ENCODE measurements around the gene CEP120. TPM values are rescaled to one million over a fixed set of nuclear protein-coding genes. Genes with fewer than 3 reads are reported as not detected.

The CEP120 gene
- total and polyA plus RNA-seq, 8 donors = 3.5 to 27.5 (median 4.9) TPM

DNA sequence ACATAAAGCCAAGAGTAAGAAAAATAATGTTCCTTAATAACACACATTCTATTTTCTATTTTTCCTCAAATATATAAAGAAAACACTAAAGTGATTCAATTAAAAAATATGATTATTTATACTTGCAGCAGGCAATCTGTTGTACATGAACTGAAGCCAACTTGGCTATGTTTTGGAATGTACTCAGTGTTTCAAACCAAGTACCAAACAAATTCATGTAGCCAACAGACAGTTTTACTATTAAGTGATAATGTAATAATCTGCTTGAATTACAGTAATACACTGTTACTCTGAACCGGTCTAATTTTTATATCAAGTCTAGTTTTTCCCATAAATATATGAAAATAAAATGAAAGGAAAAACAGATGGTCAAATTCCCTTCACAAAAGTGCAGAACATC lies 58.0 kb downstream of the CEP120 start:
- Histone ChIP-seq H3K4me3 (no peak overlapping the region), H3K27ac (no peak overlapping the region), H3K36me3 (peaks cover 2 to 15% (median 6%) of the 10 kb centered on the region in 4 donors), H3K9me3 (no peaks in the 10 kb centered on the region), H3K4me1 (peaks cover 0 to 28% (median 12%) of the 10 kb centered on the region in 4 donors), H3K27me3 (no peaks in the 10 kb centered on the region)
- no peak for TF ChIP-seq EP300 (IDR thresholded peaks at IDR 0.05)
- TF ChIP-seq POLR2AphosphoS5 (IDR thresholded peaks at IDR 0.05) = no peak
- WGBS, 5 donors = 30 to 57% (median 51%) methylated on average over 1 of the region's 1 CpG
- intact Hi-C loops (cut with DNase I; ENCODE audit: low total_unique reads) = no loop called here
- peak in 1 of 2 donors; percentile 63 for DNase-seq

DNA sequence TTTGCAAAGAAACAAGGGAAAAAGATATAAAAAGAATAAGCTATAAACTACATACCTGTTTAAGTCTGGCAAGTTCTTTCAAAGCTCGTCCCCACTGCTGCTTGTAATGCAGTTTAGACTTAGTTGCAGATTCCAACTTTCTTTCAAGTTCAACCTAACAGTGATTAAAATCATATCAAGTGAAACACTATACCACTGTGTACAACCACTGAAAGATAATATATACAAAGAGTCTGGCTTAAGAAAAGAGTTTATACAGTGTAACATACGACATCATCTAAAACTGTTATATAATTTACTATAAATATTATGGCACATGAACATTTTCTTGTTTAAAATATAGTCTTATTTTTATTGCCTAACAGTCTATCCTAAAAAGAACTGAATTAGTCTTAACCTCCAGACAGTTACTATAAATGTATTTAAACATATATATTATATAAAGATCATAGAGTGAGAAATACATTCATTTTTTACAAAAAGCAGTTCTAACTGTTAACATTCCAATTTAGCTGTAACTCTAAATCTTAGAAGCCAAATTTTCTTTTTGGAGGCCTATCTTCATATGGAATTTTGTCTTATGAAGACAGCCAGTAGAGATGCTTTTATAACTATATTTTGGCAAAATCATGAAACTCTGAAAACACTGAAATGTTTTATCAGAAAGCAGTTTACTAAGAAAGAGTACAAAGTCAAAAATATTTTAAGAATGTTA lies 58.6 kb downstream of the CEP120 start:
- H3K9me3 ChIP-seq = no peaks in the 10 kb centered on the region
- TF ChIP-seq, protein P1, sequence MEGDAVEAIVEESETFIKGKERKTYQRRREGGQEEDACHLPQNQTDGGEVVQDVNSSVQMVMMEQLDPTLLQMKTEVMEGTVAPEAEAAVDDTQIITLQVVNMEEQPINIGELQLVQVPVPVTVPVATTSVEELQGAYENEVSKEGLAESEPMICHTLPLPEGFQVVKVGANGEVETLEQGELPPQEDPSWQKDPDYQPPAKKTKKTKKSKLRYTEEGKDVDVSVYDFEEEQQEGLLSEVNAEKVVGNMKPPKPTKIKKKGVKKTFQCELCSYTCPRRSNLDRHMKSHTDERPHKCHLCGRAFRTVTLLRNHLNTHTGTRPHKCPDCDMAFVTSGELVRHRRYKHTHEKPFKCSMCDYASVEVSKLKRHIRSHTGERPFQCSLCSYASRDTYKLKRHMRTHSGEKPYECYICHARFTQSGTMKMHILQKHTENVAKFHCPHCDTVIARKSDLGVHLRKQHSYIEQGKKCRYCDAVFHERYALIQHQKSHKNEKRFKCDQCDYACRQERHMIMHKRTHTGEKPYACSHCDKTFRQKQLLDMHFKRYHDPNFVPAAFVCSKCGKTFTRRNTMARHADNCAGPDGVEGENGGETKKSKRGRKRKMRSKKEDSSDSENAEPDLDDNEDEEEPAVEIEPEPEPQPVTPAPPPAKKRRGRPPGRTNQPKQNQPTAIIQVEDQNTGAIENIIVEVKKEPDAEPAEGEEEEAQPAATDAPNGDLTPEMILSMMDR (IDR thresholded peaks at IDR 0.05) = no peak
- TF ChIP-seq POLR2AphosphoS5 (IDR thresholded peaks at IDR 0.05) = no peak
- no peak for TF ChIP-seq POLR2A (IDR thresholded peaks at IDR 0.05)
- no peak for TF ChIP-seq EP300 (IDR thresholded peaks at IDR 0.05)
- 23 to 41% (median 26%) methylated on average over 2 of the region's 2 CpGs for whole genome bisulfite sequencing, 5 donors
- H3K4me3 ChIP-seq = no peak overlapping the region
- peak in 1 of 2 donors; percentile 30 for DNase-seq
- peaks cover 0 to 33% (median 17%) of the 10 kb centered on the region in 4 donors for H3K4me1 ChIP-seq
- H3K27ac ChIP-seq = no peak overlapping the region
- H3K36me3 ChIP-seq = peaks cover 0 to 9% (median 6%) of the 10 kb centered on the region in 4 donors
- no peaks in the 10 kb centered on the region for H3K27me3 ChIP-seq
- intact Hi-C loops (cut with DNase I; ENCODE audit: low total_unique reads) = no loop called here

DNA sequence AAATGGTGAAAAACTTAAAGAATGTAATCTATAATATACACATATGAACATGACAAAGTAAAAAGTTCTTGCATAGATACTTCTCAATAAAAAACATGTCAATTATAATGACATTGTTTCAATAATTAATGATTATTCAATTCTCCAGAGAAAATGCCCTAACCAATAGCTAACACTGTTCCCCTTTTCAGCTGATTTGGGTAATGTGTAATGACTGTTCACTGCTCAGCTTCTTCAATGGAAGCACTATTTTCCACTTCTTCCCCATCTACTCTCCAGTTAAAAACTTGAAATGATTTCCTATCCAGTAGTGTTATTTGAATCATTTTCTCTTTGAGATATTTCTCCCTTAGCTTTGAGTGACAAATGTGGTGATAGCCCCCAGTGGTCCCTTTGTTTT lies 62.3 kb downstream of the CEP120 start:
- Histone ChIP-seq H3K4me1 (peaks cover 0 to 46% (median 17%) of the 10 kb centered on the region in 4 donors), H3K36me3 (peaks cover 0 to 13% (median 8%) of the 10 kb centered on the region in 4 donors), H3K4me3 (no peak overlapping the region), H3K27me3 (no peaks in the 10 kb centered on the region), H3K27ac (no peak overlapping the region), H3K9me3 (no peaks in the 10 kb centered on the region)
- no peak for DNase-seq
- intact Hi-C loops (cut with DNase I; ENCODE audit: low total_unique reads) = no loop called here
- TF ChIP-seq POLR2AphosphoS5 (IDR thresholded peaks at IDR 0.05) (no peak), EP300 (IDR thresholded peaks at IDR 0.05) (no peak), POLR2A (IDR thresholded peaks at IDR 0.05) (no peak)

DNA sequence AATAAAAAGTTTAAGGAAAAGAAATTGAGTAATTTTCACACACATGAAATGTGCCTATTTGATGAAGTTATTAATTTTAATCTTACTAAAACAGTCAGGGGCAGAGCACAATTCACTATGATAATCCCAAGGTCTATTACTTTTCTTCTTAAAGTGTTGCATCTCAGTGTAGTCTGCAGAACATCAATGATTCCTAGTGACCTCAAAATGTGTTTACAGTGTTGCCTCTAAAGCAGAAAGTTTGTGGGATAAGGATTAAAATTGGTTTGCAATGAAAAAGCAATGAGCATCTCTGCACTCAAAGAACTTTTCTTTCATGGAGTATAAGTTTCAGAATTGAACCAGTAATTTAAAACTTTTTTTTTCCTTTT lies 63.0 kb downstream of the CEP120 start:
- Histone ChIP-seq H3K36me3 (peaks cover 0 to 13% (median 8%) of the 10 kb centered on the region in 4 donors), H3K4me3 (no peak overlapping the region), H3K27ac (no peak overlapping the region), H3K9me3 (no peaks in the 10 kb centered on the region), H3K4me1 (peaks cover 0 to 41% (median 15%) of the 10 kb centered on the region in 4 donors), H3K27me3 (no peaks in the 10 kb centered on the region)
- intact Hi-C loops (cut with DNase I; ENCODE audit: low total_unique reads) = no loop called here
- DNase-seq = peak in 1 of 2 donors; percentile 22
- TF ChIP-seq POLR2A (IDR thresholded peaks at IDR 0.05) = no peak
- TF ChIP-seq, protein P1 (IDR thresholded peaks at IDR 0.05) = no peak
- TF ChIP-seq EP300 (IDR thresholded peaks at IDR 0.05) = no peak
- no peak for TF ChIP-seq POLR2AphosphoS5 (IDR thresholded peaks at IDR 0.05)

DNA sequence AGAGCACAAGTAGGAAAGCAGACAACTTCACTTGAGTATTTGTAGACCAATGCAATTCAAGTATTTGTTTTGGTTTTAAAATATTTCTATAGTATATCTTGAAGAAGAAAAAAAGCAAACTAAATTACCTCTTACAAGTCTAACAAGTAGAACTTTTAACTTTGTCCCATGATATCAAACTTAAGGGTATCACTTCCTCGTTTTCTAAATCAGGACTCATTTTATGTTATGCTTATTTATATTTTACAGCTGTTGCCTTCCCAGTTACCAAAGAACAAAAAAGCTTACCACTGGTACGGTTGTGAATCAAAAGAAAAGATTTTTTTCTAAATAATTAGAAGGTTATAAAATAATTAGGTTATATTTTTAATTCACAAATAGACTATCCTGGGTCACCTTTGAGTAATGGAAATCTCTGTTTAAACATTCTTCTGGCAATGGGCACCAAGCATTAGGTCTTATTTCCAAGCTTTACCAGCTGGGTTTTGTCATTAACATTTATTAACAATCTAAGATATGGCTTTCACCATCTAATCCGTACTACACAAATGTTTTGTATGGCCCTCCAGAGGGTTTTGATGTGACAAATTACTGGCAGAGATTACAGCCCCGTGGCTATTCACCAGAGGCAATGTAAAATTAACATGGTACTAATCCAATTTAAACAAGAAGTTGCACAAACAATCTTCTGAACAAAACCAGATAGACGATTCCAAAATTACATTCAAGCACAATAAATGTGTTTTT lies 63.6 kb downstream of the CEP120 start:
- peak overlapping the region in 2 of 5 donors; percentile 12 to 14 for H3K27ac ChIP-seq

More for the DNA sequence above, 63.6 kb downstream of the CEP120 start:
- Histone ChIP-seq H3K9me3 (no peaks in the 10 kb centered on the region), H3K4me1 (peaks cover 0 to 36% (median 12%) of the 10 kb centered on the region in 4 donors), H3K27me3 (no peaks in the 10 kb centered on the region), H3K4me3 (no peak overlapping the region), H3K36me3 (peaks cover 0 to 13% (median 8%) of the 10 kb centered on the region in 4 donors)
- WGBS, 5 donors = 22 to 35% (median 25%) methylated on average over 5 of the region's 5 CpGs
- no peak for TF ChIP-seq POLR2AphosphoS5 (IDR thresholded peaks at IDR 0.05)
- TF ChIP-seq, protein P1 (IDR thresholded peaks at IDR 0.05) = no peak
- TF ChIP-seq EP300 (IDR thresholded peaks at IDR 0.05) = no peak
- TF ChIP-seq POLR2A (IDR thresholded peaks at IDR 0.05) = no peak
- intact Hi-C loops (cut with DNase I; ENCODE audit: low total_unique reads) = no loop called here
- peak in 1 of 2 donors; percentile 63 for DNase-seq
